ENCODE measurements around the gene PIK3R1.

The PIK3R1 gene

GRCh38 chr5:68251804-68252522 lies 36.4 kb downstream of the PIK3R1 start:
- DNase-seq (ENCODE audit: low spot score) = peak; percentile 64

- peak; percentile 76 for DNase-seq (ENCODE audit: low spot score)
These were observed 37.4 kb downstream of the PIK3R1 start for GRCh38 chr5:68252673-68253623.

GRCh38 chr5:68253624-68254585 lies 38.3 kb downstream of the PIK3R1 start:
- no peak for DNase-seq (ENCODE audit: low spot score)

- no peak for DNase-seq (ENCODE audit: low spot score)
These were observed 39.3 kb downstream of the PIK3R1 start for GRCh38 chr5:68254810-68255209.

- DNase-seq (ENCODE audit: low spot score) = no peak
These were observed 40.0 kb downstream of the PIK3R1 start for GRCh38 chr5:68255305-68256120.

- DNase-seq (ENCODE audit: low spot score) = no peak
These were observed 41.7 kb downstream of the PIK3R1 start for GRCh38 chr5:68257210-68257609.

- DNase-seq (ENCODE audit: low spot score) = peak; percentile 99
These were observed 43.0 kb downstream of the PIK3R1 start for GRCh38 chr5:68258531-68258930.

- peak; percentile 71 for DNase-seq (ENCODE audit: low spot score)
These were observed 44.1 kb downstream of the PIK3R1 start for GRCh38 chr5:68259700-68260099.

GRCh38 chr5:68260467-68260866 lies 44.9 kb downstream of the PIK3R1 start:
- no peak for DNase-seq (ENCODE audit: low spot score)

- no peak for DNase-seq (ENCODE audit: low spot score)
These were observed 45.6 kb downstream of the PIK3R1 start for GRCh38 chr5:68261169-68261568.

- no peak for DNase-seq (ENCODE audit: low spot score)
These were observed 46.1 kb downstream of the PIK3R1 start for GRCh38 chr5:68261569-68262065.

- no peak for DNase-seq (ENCODE audit: low spot score)
These were observed 48.7 kb downstream of the PIK3R1 start for GRCh38 chr5:68264024-68264956.

- DNase-seq (ENCODE audit: low spot score) = no peak
These were observed 49.8 kb downstream of the PIK3R1 start for GRCh38 chr5:68265347-68265746.

- no peak for DNase-seq (ENCODE audit: low spot score)
These were observed 50.4 kb downstream of the PIK3R1 start for GRCh38 chr5:68265822-68266395.

GRCh38 chr5:68266457-68266856 lies 50.9 kb downstream of the PIK3R1 start:
- no peak for DNase-seq (ENCODE audit: low spot score)

- peak; percentile 46 for DNase-seq (ENCODE audit: low spot score)
These were observed 51.5 kb downstream of the PIK3R1 start for GRCh38 chr5:68267066-68267465.

- DNase-seq (ENCODE audit: low spot score) = no peak
These were observed 52.7 kb downstream of the PIK3R1 start for GRCh38 chr5:68268101-68268851.

GRCh38 chr5:68268852-68269130 lies 53.2 kb downstream of the PIK3R1 start:
- no peak for DNase-seq (ENCODE audit: low spot score)

Measured in SK-N-DZ (cell line).